ENCODE data around the gene ELAVL3.

The ELAVL3 gene

GRCh38 chr19:11445141-11445540, 35.7 kb downstream of the ELAVL3 start:
- H3K9ac ChIP-seq (ENCODE audit: low read length), result no peak overlapping the region
- 91% methylated on average over 13 of the region's 13 CpGs for WGBS
- H2BK15ac ChIP-seq (ENCODE audit: low read depth, poor library complexity, severe bottlenecking), result no peak overlapping the region

DNA sequence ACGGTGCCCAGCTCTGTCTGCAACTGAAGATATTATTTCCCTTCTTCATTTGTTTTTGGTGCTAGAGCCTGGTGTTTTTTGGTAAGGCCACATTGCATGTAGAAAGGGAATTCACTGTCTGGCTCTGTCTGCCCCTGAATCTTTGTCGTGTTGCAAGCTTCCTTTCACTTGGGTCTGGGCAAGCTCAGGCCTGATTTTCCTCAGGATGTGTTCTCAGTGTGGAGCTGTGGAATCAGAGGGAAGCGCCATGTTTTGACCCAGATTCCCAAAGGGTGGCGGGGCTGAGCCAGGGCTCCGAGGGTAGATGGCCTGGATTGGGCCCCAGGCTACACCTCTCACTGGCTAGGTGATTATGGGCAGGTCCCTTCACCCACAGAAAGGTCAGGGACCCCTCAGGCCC, 36.8 kb downstream of the ELAVL3 start:
- H3K4me1 ChIP-seq (ENCODE audit: control insufficient read depth, insufficient read depth, low read depth, low read length), result peaks cover 4% of the 10 kb centered on the region
- no peak overlapping the region for H3K4ac ChIP-seq (ENCODE audit: low read depth in 1 of 2, low read length in 2 of 2)
- H2AFZ ChIP-seq (ENCODE audit: low read depth, low read length), result no peak overlapping the region
- no peak overlapping the region for H2AK5ac ChIP-seq (ENCODE audit: low read length, severe bottlenecking)
- no peak overlapping the region for H3K4me3 ChIP-seq (ENCODE audit: insufficient read depth in 1 of 2, low read depth in 1 of 2, low read length in 2 of 2)
- 94% methylated on average over 5 of the region's 5 CpGs for WGBS
- H3K9me3 ChIP-seq (ENCODE audit: control insufficient read depth, low read length), result no peaks in the 10 kb centered on the region
- H3K23ac ChIP-seq (ENCODE audit: low read length in 2 of 2), result no peak overlapping the region
- no peak overlapping the region for H2BK15ac ChIP-seq (ENCODE audit: low read depth, poor library complexity, severe bottlenecking)
- peaks cover 75 to 91% of the 10 kb centered on the region in 2 experiments for H3K36me3 ChIP-seq (ENCODE audit: control insufficient read depth in 1 of 2, insufficient read depth in 2 of 2, low read depth in 1 of 2, low read length in 2 of 2)
- H3K9ac ChIP-seq (ENCODE audit: low read length), result no peak overlapping the region
- no peaks in the 10 kb centered on the region for H3K27me3 ChIP-seq (ENCODE audit: control insufficient read depth in 1 of 2, insufficient read depth in 1 of 2, low read length in 2 of 2)
- H3K14ac ChIP-seq (ENCODE audit: low read length in 2 of 2), result no peak overlapping the region
- H3K27ac ChIP-seq (ENCODE audit: low read length, poor library complexity, severe bottlenecking), result no peak overlapping the region
- H4K91ac ChIP-seq (ENCODE audit: low read length), result no peak overlapping the region
- H3K4me2 ChIP-seq (ENCODE audit: low read length, poor library complexity, severe bottlenecking), result no peak overlapping the region
- H2BK120ac ChIP-seq (ENCODE audit: low read depth, low read length), result no peak overlapping the region
- no peak overlapping the region for H2BK5ac ChIP-seq (ENCODE audit: low read depth, low read length, poor library complexity, severe bottlenecking)
- H3K79me1 ChIP-seq (replicated peaks; ENCODE audit: low read length, poor library complexity, severe bottlenecking), result peaks cover 54% of the 10 kb centered on the region
- no peak overlapping the region for H4K8ac ChIP-seq (ENCODE audit: low read length)
- no peak for DNase-seq
- no peak overlapping the region for H2BK12ac ChIP-seq (ENCODE audit: low read length in 2 of 2)
- no peak overlapping the region for H3K18ac ChIP-seq (ENCODE audit: low read depth in 1 of 2, low read length in 2 of 2)

More at GRCh38 chr19:11445141-11445540, 35.7 kb downstream of the ELAVL3 start:
- Histone ChIP-seq H3K4ac (ENCODE audit: low read depth in 1 of 2, low read length in 2 of 2) (no peak overlapping the region), H2BK12ac (ENCODE audit: low read length in 2 of 2) (no peak overlapping the region), H3K27me3 (ENCODE audit: control insufficient read depth in 1 of 2, insufficient read depth in 1 of 2, low read length in 2 of 2) (no peaks in the 10 kb centered on the region), H3K36me3 (ENCODE audit: control insufficient read depth in 1 of 2, insufficient read depth in 2 of 2, low read depth in 1 of 2, low read length in 2 of 2) (peaks cover 75 to 92% of the 10 kb centered on the region in 2 experiments), H3K4me1 (ENCODE audit: control insufficient read depth, insufficient read depth, low read depth, low read length) (peaks cover 4% of the 10 kb centered on the region), H3K23ac (ENCODE audit: low read length in 2 of 2) (no peak overlapping the region), H3K4me2 (ENCODE audit: low read length, poor library complexity, severe bottlenecking) (no peak overlapping the region), H2BK5ac (ENCODE audit: low read depth, low read length, poor library complexity, severe bottlenecking) (no peak overlapping the region), H2AFZ (ENCODE audit: low read depth, low read length) (no peak overlapping the region), H4K91ac (ENCODE audit: low read length) (no peak overlapping the region), H2AK5ac (ENCODE audit: low read length, severe bottlenecking) (no peak overlapping the region), H3K18ac (ENCODE audit: low read depth in 1 of 2, low read length in 2 of 2) (no peak overlapping the region), H3K4me3 (ENCODE audit: insufficient read depth in 1 of 2, low read depth in 1 of 2, low read length in 2 of 2) (no peak overlapping the region), H3K79me1 (replicated peaks; ENCODE audit: low read length, poor library complexity, severe bottlenecking) (peaks cover 49% of the 10 kb centered on the region), H3K9me3 (ENCODE audit: control insufficient read depth, low read length) (no peaks in the 10 kb centered on the region), H3K14ac (ENCODE audit: low read length in 2 of 2) (no peak overlapping the region), H4K8ac (ENCODE audit: low read length) (no peak overlapping the region), H3K27ac (ENCODE audit: low read length, poor library complexity, severe bottlenecking) (no peak overlapping the region), H2BK120ac (ENCODE audit: low read depth, low read length) (no peak overlapping the region)
- no peak for DNase-seq

DNA sequence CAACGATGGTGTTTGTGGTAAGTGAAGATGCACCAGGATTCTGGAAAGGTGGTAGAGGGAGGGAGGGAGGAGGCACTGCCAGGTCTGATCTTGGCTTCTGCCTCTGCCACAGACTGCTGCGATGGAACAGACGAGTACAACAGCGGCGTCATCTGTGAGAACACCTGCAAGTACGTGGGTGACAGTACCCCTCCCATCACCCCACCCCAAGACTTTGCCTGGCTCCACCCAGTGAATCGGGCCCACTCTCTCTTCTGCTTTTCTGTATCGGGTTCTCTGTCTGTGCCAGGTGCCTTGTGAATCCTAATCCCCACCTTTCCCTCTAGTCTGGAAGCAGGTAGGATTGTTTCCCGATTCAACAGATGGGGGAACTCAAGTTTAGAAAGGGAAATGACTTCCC, 42.9 kb downstream of the ELAVL3 start:
- 96% methylated on average over 8 of the region's 9 CpGs for WGBS
- H3K79me1 ChIP-seq (replicated peaks; ENCODE audit: low read length, poor library complexity, severe bottlenecking), result peaks cover 45% of the 10 kb centered on the region
- H2BK5ac ChIP-seq (ENCODE audit: low read depth, low read length, poor library complexity, severe bottlenecking), result no peak overlapping the region
- no peak overlapping the region for H3K4me2 ChIP-seq (ENCODE audit: low read length, poor library complexity, severe bottlenecking)
- H3K9me3 ChIP-seq (ENCODE audit: control insufficient read depth, low read length), result no peaks in the 10 kb centered on the region
- H3K4me3 ChIP-seq (ENCODE audit: insufficient read depth in 1 of 2, low read depth in 1 of 2, low read length in 2 of 2), result no peak overlapping the region
- H4K91ac ChIP-seq (ENCODE audit: low read length), result no peak overlapping the region
- peaks cover 56 to 58% of the 10 kb centered on the region in 2 experiments for H3K36me3 ChIP-seq (ENCODE audit: control insufficient read depth in 1 of 2, insufficient read depth in 2 of 2, low read depth in 1 of 2, low read length in 2 of 2)
- H2AK5ac ChIP-seq (ENCODE audit: low read length, severe bottlenecking), result no peak overlapping the region
- H3K9ac ChIP-seq (ENCODE audit: low read length), result no peak overlapping the region
- no peak overlapping the region for H2BK15ac ChIP-seq (ENCODE audit: low read depth, poor library complexity, severe bottlenecking)
- no peak for DNase-seq
- peaks cover 13% of the 10 kb centered on the region for H3K4me1 ChIP-seq (ENCODE audit: control insufficient read depth, insufficient read depth, low read depth, low read length)
- no peak overlapping the region for H2BK120ac ChIP-seq (ENCODE audit: low read depth, low read length)
- H3K27ac ChIP-seq (ENCODE audit: low read length, poor library complexity, severe bottlenecking), result no peak overlapping the region
- H3K18ac ChIP-seq (ENCODE audit: low read depth in 1 of 2, low read length in 2 of 2), result no peak overlapping the region
- H4K8ac ChIP-seq (ENCODE audit: low read length), result no peak overlapping the region
- H3K14ac ChIP-seq (ENCODE audit: low read length in 2 of 2), result no peak overlapping the region
- no peaks in the 10 kb centered on the region for H3K27me3 ChIP-seq (ENCODE audit: control insufficient read depth in 1 of 2, insufficient read depth in 1 of 2, low read length in 2 of 2)
- no peak overlapping the region for H2AFZ ChIP-seq (ENCODE audit: low read depth, low read length)
- no peak overlapping the region for H3K23ac ChIP-seq (ENCODE audit: low read length in 2 of 2)
- H2BK12ac ChIP-seq (ENCODE audit: low read length in 2 of 2), result peak overlapping the region in 1 of 2 experiments; percentile 14
- no peak overlapping the region for H3K4ac ChIP-seq (ENCODE audit: low read depth in 1 of 2, low read length in 2 of 2)

DNA sequence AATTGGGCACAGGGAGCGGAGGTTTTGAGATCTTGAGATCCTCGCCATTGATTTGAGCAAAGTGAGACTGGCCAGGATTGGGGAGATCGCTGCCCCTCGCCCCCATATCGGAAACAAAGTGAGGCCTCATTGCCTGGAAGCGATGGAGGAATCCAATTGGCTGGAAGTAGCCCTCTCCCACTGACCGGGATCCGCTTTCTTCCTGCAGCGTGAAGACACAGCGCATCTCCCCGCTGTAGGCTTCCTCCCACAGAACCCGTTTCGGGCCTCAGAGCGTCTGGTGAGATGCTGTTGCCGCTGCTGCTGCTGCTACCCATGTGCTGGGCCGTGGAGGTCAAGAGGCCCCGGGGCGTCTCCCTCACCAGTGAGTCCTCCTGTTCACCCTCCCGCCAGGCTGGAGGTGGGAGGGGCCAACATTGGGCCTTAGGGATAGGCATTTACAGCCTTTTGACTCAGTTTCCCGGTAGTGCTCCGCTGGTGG, 45.0 kb downstream of the ELAVL3 start:
- Histone ChIP-seq H3K4me3 (ENCODE audit: insufficient read depth in 1 of 2, low read depth in 1 of 2, low read length in 2 of 2) (peak overlapping the region; percentile 82 to 99), H3K36me3 (ENCODE audit: control insufficient read depth in 1 of 2, insufficient read depth in 2 of 2, low read depth in 1 of 2, low read length in 2 of 2) (peaks cover 39 to 41% of the 10 kb centered on the region in 2 experiments), H4K91ac (ENCODE audit: low read length) (peak overlapping the region; percentile 30), H2AK5ac (ENCODE audit: low read length, severe bottlenecking) (no peak overlapping the region), H3K23ac (ENCODE audit: low read length in 2 of 2) (peak overlapping the region in 1 of 2 experiments; percentile 92), H2BK12ac (ENCODE audit: low read length in 2 of 2) (no peak overlapping the region), H2AFZ (ENCODE audit: low read depth, low read length) (no peak overlapping the region), H3K4me2 (ENCODE audit: low read length, poor library complexity, severe bottlenecking) (peak overlapping the region; percentile 91), H4K8ac (ENCODE audit: low read length) (peak overlapping the region; percentile 82), H3K27me3 (ENCODE audit: control insufficient read depth in 1 of 2, insufficient read depth in 1 of 2, low read length in 2 of 2) (no peaks in the 10 kb centered on the region), H3K18ac (ENCODE audit: low read depth in 1 of 2, low read length in 2 of 2) (peak overlapping the region; percentile 2 to 81), H3K4me1 (ENCODE audit: control insufficient read depth, insufficient read depth, low read depth, low read length) (peaks cover 13% of the 10 kb centered on the region), H3K27ac (ENCODE audit: low read length, poor library complexity, severe bottlenecking) (peak overlapping the region; percentile 45), H3K4ac (ENCODE audit: low read depth in 1 of 2, low read length in 2 of 2) (peak overlapping the region in 1 of 2 experiments; percentile 81), H3K79me1 (replicated peaks; ENCODE audit: low read length, poor library complexity, severe bottlenecking) (peaks cover 29% of the 10 kb centered on the region), H3K9me3 (ENCODE audit: control insufficient read depth, low read length) (no peaks in the 10 kb centered on the region), H3K14ac (ENCODE audit: low read length in 2 of 2) (peak overlapping the region in 1 of 2 experiments; percentile 19), H2BK15ac (ENCODE audit: low read depth, poor library complexity, severe bottlenecking) (no peak overlapping the region), H2BK5ac (ENCODE audit: low read depth, low read length, poor library complexity, severe bottlenecking) (no peak overlapping the region), H2BK120ac (ENCODE audit: low read depth, low read length) (no peak overlapping the region), H3K9ac (ENCODE audit: low read length) (peak overlapping the region; percentile 95)
- peak; percentile 54 for DNase-seq
- 8% methylated on average over 21 of the region's 21 CpGs for WGBS

Measured in mesenchymal stem cell (in vitro differentiated cells and primary cell).